Measurements from ENCODE around the gene STX8.
"Not testable (repeated sequence)": the region's sequence is repeated elsewhere in the genome, so short reads cannot be mapped to it uniquely, and the experiment has no call there.

The STX8 gene

DNA sequence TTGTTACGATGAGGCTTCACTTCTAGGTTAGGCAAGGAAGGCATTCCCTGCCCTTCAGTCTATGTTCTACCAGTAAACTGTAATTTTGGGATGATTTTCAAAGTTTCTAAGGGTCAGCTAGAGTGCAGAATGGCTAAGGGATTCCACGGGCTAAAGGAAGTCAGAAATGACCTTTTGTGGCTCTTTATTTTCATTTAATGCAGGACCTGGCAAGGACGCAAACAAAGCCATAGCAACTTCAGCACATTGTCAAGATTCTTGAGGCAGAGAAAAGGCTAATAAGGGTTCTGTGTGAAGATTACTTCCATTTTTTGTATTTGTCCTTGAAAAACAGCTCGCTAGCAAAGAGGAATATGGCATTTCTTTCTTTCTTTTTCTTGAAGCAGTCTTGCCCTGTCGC is 76.6 kb downstream of the STX8 start:
- DNase-seq (ENCODE audit: low spot score) = no peak

- DNase-seq (ENCODE audit: low spot score) = no peak
Measured at GRCh38 chr17:9498490-9498889, 77.1 kb downstream of the STX8 start.

GRCh38 chr17:9488556-9488955 is 87.1 kb downstream of the STX8 start:
- no peak for DNase-seq (ENCODE audit: low spot score)

DNA sequence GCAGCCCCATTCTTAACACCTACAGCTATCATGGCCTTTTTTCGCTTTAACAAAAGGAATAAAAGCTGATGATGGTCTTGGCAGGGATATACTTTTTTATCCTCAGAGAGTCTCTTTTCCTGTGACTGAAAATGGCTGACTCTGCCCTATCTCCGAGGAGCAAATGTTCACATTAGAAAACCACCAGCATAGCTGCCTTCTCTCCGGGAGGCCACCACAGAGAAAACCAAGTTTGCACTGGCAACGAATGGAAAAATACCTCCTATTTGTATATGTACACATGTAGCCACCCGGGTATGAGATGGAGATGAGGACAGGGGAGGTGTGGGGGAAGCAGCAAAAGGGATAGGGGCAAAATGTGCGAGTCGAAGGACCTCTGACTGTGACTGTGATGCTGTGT is 88.2 kb downstream of the STX8 start:
- DNase-seq (ENCODE audit: low spot score) = no peak

DNA sequence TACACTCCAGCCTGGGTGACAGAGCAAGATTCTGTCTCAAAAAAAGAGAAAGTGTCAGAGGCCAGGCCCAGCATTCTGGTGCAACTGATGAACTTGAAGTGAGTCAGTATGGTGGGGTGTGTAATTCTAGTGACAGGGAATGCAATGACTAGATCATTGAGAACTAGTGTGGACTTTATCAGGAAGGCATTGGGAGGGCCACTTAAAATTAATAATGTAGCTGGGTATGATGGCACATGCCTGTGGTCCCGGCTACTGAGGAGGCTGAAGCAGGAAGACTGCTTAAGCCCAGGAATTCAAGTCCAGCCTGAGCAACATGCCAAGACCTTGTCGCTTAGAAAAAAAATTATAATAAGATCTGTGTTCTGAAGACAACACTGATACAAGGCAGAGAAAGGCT is 90.8 kb downstream of the STX8 start:
- DNase-seq (ENCODE audit: low spot score) = no peak

DNA sequence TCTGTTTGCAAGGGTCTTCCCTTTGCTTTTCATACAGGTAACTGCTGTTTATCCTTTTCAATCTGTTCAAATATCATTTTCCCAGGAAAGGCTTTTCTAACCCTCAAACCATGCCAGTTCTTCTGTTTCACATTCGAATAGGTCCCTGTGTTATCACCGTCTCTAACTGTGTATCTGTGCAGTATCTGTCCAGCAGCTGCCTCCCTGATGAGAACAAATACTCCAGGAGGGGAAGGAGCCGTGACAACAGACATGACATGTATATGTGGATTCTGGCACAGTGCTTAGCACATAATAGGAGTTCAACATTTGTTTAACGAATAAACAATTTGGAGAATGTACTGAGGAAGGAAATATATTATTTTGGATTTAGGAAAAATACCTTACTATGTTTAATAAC is 95.7 kb downstream of the STX8 start:
- DNase-seq (ENCODE audit: low spot score) = no peak

DNA sequence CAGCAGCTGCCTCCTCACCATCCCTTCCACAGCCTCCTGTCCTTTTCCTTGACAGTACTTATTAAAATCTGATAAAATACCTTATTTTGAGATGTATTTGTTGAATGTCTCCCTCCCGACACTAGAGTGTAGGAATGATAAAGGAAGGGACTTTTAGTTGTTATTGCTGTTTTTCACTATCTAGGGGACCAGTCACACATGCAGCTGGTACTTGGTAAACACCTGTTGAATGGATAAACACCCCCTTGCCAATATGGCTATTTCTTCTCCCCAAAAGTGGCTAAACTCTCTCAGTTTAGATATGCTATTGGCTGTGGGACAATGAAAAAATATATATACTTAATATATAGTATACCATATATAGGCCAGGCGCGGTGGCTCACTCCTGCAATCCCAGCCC is 96.7 kb downstream of the STX8 start:
- DNase-seq (ENCODE audit: low spot score) = no peak

- no peak for DNase-seq (ENCODE audit: low spot score)
Measured at GRCh38 chr17:9475101-9475658, 100.4 kb downstream of the STX8 start.

GRCh38 chr17:9473711-9474110 is 101.9 kb downstream of the STX8 start:
- DNase-seq (ENCODE audit: low spot score) = no peak

DNA sequence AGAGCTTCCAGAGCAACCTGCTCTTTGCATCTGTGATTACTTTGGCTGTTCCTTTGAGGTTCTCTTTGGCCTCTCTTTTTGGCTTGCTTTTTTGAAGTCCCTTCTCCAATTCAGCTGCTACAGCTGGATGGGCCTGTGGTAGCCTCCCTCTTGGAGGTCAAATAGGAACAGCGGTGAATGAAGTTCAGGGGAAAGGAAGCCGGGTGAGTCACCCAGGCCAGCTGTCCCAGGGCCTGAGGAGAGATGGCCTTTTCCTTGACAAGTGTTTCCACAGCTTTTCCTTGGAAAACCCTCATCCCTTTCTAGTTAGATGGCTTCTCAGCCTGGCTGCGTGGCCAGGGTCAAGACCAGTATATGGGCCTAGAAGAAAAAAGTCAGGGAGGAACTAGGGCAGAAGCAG is 103.1 kb downstream of the STX8 start:
- DNase-seq (ENCODE audit: low spot score) = no peak

- DNase-seq (ENCODE audit: low spot score) = no peak
Measured at GRCh38 chr17:9472094-9472493, 103.5 kb downstream of the STX8 start.

DNA sequence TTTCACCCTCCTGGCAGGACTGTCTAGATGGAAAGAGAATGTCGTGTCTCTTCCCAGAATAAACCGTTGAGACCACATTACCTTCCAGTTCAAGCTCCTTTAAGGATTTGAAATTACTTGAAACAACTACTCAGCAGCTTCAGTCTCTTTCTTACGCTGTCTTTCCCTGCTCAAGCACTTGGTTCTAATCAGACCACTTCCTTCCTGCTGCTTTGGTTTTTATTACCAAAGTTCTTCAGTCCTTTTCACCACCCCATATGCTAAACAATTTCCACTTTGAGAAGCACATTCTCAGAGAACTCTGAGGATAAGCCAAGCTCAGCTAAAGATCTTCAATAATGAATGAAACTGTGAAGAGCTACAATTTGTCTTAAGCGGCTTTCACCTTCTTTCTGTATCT is 105.4 kb downstream of the STX8 start:
- no peak for DNase-seq (ENCODE audit: low spot score)

GRCh38 chr17:9468937-9469336 is 106.7 kb downstream of the STX8 start:
- no peak for DNase-seq (ENCODE audit: low spot score)

GRCh38 chr17:9468532-9468931 is 107.1 kb downstream of the STX8 start:
- DNase-seq (ENCODE audit: low spot score) = no peak

- no peak for DNase-seq (ENCODE audit: low spot score)
Measured at GRCh38 chr17:9467518-9467917, 108.1 kb downstream of the STX8 start.

DNA sequence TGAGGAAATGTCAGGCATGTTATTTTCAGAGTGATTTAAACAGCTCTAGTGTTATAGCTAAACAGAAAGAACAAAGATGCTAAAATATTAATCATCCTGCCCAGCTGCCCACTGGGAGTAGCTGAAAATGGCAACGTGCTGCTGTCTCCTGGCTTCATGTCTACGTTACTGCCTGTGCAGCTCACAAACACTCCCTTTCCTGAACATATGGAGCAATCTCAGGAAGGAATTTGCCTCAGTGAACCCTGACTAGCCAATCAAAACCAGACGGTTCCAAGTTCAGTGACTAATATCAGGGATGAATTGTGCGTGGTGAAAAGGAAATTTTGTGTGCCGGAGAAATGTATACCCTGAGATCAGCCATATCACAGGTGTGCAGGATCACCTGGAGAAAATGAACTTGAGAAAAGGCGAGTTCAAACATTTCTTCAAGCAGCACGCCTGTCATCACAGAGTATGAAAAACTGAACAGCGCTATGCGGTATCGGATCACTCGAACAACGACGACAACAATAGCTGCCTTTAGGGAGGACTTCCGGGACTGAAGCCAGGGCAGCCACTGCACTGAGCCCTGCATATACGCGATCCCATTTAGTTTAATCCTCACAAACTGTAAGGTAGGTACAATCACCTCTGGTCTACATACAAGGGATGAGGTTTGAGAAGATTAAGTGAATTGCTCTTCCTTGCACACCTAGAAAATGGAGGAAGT is 110.3 kb downstream of the STX8 start:
- peak; percentile 17 for DNase-seq (ENCODE audit: low spot score)

GRCh38 chr17:9457005-9457404 is 118.6 kb downstream of the STX8 start:
- no peak for DNase-seq (ENCODE audit: low spot score)

- DNase-seq (ENCODE audit: low spot score) = no peak
Measured at GRCh38 chr17:9456330-9456729, 119.3 kb downstream of the STX8 start.

GRCh38 chr17:9451934-9452333 is 123.7 kb downstream of the STX8 start:
- no peak for DNase-seq (ENCODE audit: low spot score)

GRCh38 chr17:9447298-9447697 is 128.3 kb downstream of the STX8 start:
- DNase-seq (ENCODE audit: low spot score) = not testable (repeated sequence)

GRCh38 chr17:9446528-9446927 is 129.1 kb downstream of the STX8 start:
- DNase-seq (ENCODE audit: low spot score) = no peak

DNA sequence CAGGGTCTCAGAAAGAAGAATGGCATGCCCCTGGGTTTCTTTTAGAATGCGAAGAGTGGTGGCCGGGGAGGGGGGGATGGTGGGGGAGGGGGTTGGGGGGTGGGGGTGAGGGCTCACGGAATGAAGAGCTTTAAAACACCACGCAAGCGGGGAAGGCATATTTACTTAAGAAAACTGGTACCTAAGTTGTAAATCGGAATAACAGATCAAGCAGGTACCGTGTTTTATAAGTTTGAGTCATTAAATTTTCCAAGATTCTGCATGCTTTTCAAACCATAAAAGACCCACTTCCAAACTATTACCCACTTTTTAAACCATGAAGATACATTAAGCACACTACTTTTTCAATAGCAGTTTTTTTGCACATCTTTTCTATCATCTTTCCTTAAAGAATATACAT is 130.2 kb downstream of the STX8 start:
- no peak for DNase-seq (ENCODE audit: low spot score)

GRCh38 chr17:9444687-9445086 is 130.9 kb downstream of the STX8 start:
- DNase-seq (ENCODE audit: low spot score) = no peak

- no peak for DNase-seq (ENCODE audit: low spot score)
Measured at GRCh38 chr17:9443811-9444210, 131.8 kb downstream of the STX8 start.

Data from hepatic stellate cell (primary cell).